ENCODE measurements around the gene DMAC2L. TPM values are rescaled to one million over a fixed set of nuclear protein-coding genes. Genes with fewer than 3 reads are reported as not detected.
"Not testable (repeated sequence)": the region's sequence is repeated elsewhere in the genome, so short reads cannot be mapped to it uniquely, and the experiment has no call there.

DMAC2L gene
- total RNA-seq, 4 donors from 2014 or later, result 7.7 to 23.9 (median 15.7) TPM

DNA sequence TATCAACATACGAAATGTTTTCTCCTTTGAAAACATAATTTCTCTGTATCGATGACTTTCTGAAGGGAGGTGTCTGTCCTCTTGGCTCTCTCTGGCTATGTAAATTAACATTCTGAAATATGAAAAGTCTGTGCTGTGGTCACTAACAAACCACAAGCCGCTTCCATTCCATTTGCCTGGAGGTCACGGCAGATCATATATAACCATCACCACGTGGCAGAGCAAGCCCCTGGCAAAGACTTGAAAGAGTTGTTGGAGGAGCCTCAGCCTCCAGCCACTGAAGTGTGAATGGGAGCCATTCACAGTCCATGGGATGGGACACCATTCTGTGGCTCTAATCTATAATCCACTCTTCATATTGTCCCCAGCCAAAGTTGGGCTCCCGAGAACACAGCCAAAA is 45.0 kb downstream of the DMAC2L start:
- Histone ChIP-seq H3K27me3 (no peaks in the 10 kb centered on the region), H3K9me3 (no peaks in the 10 kb centered on the region), H3K27ac (no peak overlapping the region), H3K36me3 (no peaks in the 10 kb centered on the region), H3K4me1 (no peaks in the 10 kb centered on the region), H3K4me3 (no peak overlapping the region)
- no peak for TF ChIP-seq POLR2A (IDR thresholded peaks at IDR 0.05)
- TF ChIP-seq, protein P1, sequence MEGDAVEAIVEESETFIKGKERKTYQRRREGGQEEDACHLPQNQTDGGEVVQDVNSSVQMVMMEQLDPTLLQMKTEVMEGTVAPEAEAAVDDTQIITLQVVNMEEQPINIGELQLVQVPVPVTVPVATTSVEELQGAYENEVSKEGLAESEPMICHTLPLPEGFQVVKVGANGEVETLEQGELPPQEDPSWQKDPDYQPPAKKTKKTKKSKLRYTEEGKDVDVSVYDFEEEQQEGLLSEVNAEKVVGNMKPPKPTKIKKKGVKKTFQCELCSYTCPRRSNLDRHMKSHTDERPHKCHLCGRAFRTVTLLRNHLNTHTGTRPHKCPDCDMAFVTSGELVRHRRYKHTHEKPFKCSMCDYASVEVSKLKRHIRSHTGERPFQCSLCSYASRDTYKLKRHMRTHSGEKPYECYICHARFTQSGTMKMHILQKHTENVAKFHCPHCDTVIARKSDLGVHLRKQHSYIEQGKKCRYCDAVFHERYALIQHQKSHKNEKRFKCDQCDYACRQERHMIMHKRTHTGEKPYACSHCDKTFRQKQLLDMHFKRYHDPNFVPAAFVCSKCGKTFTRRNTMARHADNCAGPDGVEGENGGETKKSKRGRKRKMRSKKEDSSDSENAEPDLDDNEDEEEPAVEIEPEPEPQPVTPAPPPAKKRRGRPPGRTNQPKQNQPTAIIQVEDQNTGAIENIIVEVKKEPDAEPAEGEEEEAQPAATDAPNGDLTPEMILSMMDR (IDR thresholded peaks at IDR 0.05), result no peak
- no peak for DNase-seq

DNA sequence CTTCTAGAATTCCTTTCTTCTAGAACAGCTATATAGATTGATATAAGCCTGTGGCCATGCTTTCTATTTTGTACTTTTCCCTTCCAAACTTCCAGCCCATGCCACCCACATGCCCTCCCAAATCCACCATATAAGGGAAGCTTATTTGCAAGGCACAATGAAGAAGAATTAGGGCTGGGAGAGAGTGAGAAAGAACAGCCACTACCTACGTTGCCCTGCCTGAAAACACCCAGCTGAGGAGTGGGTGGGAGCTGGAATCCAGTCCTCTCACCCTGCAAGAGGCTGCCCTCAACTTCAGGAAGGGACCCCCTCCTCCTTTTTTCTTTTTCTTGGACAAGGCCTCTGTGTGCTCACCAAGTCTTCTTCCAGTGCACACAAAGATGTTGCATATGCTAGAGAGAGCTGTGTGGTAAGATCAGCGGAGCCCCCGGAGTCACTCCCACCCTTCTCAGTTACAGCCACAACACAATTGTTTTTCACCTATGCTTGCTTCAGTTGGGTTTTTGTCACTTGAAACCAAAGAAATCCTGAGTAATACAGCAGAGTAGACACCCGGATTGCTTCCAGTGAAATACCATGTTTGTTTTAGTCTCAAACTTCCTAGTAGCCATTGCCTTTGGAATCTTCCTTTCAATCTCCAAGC is 45.8 kb downstream of the DMAC2L start:
- Histone ChIP-seq H3K4me1 (no peaks in the 10 kb centered on the region), H3K27me3 (no peaks in the 10 kb centered on the region), H3K4me3 (no peak overlapping the region), H3K9me3 (no peaks in the 10 kb centered on the region), H3K36me3 (no peaks in the 10 kb centered on the region), H3K27ac (no peak overlapping the region)
- no peak for DNase-seq
- TF ChIP-seq, protein P1 (IDR thresholded peaks at IDR 0.05), result no peak
- no peak for TF ChIP-seq POLR2A (IDR thresholded peaks at IDR 0.05)

DNA sequence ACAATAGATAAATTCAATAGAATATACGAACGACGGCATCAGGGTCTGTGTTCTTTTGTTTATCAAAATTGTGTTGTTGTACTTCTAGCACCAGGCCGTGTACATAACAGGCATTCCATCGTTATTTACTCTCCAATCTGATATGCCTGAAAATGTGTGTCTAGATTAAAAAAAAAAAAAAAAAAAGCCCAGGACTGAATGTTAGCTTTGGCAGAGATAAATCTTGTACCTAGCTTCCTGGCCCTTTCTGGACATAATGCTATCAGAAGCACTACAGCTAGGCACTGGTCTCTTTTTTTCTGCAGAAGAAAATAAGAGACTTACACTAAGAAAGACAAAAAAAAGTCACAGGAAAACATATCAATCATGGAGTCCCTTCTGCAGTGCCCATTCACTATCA is 47.5 kb downstream of the DMAC2L start:
- H3K9me3 ChIP-seq, result no peaks in the 10 kb centered on the region
- peaks cover 0 to 11% (median 7%) of the 10 kb centered on the region in 4 donors for H3K4me1 ChIP-seq
- TF ChIP-seq POLR2A (IDR thresholded peaks at IDR 0.05), result no peak
- TF ChIP-seq, protein P1 (IDR thresholded peaks at IDR 0.05), result no peak
- DNase-seq, result no peak
- H3K27me3 ChIP-seq, result no peaks in the 10 kb centered on the region
- no peaks in the 10 kb centered on the region for H3K36me3 ChIP-seq
- H3K27ac ChIP-seq, result no peak overlapping the region
- no peak overlapping the region for H3K4me3 ChIP-seq

DNA sequence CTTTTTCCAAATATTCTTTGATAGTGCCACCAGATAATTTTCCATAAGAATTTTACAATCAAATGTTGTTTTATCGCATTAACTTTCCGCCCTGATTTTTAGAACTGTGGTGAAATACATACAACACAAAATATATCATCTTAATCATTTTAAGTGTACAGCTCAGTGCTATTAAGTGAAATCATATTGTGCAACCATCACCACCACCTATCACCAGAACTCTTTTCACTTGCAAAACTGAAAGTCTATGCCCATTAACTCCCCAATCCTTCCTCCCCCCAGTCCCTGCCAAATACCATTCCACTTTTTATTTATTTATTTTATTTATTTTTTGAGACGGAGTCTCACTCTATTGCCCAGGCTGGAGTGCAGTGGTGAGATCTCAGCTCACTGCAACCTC is 48.0 kb downstream of the DMAC2L start:
- Histone ChIP-seq H3K4me1 (peaks cover 0 to 13% (median 7%) of the 10 kb centered on the region in 4 donors), H3K36me3 (no peaks in the 10 kb centered on the region), H3K27me3 (no peaks in the 10 kb centered on the region), H3K9me3 (no peaks in the 10 kb centered on the region), H3K4me3 (no peak overlapping the region), H3K27ac (no peak overlapping the region)
- DNase-seq, result no peak
- no peak for TF ChIP-seq POLR2A (IDR thresholded peaks at IDR 0.05)
- TF ChIP-seq, protein P1 (IDR thresholded peaks at IDR 0.05), result no peak

GRCh38 chr14:50360851-50361250 is 48.7 kb downstream of the DMAC2L start:
- Histone ChIP-seq H3K27me3 (no peaks in the 10 kb centered on the region), H3K4me3 (no peak overlapping the region), H3K36me3 (no peaks in the 10 kb centered on the region), H3K4me1 (peaks cover 0 to 20% (median 7%) of the 10 kb centered on the region in 4 donors), H3K27ac (no peak overlapping the region), H3K9me3 (no peaks in the 10 kb centered on the region)
- TF ChIP-seq POLR2A (IDR thresholded peaks at IDR 0.05), result no peak
- TF ChIP-seq, protein P1 (IDR thresholded peaks at IDR 0.05), result no peak
- DNase-seq, result no peak

GRCh38 chr14:50361473-50362403 is 49.6 kb downstream of the DMAC2L start:
- not testable (repeated sequence) for H3K27ac ChIP-seq, H3K4me3 ChIP-seq, H3K9me3 ChIP-seq, H3K27me3 ChIP-seq, H3K36me3 ChIP-seq, DNase-seq
- peaks cover 0 to 27% (median 7%) of the 10 kb centered on the region in 4 donors for H3K4me1 ChIP-seq

All from Peyer's patch (tissue), 4 donors.